OCI-LY7 (cell line): ENCODE data around the gene CALM1.

Source experiments
- EZH2phosphoT487 ChIP-seq: fragments of 200-600 bp; sonication (generic); IDR thresholded peaks from 2 replicates; pipeline ENCODE4 v1.6.1; 2018; ENCODE audit warnings: low read depth, borderline replicate concordance, mild to moderate bottlenecking, mixed run types, antibody characterized with exemption, low read length, moderate library complexity, mixed read lengths
- TF ChIP-seq, protein P1 (sequence below): fragments of 200-600 bp; sonication (generic); conservative IDR thresholded peaks from 2 replicates; pipeline ENCODE4 v1.5.1; 2014; ENCODE audit warnings: mild to moderate bottlenecking, antibody characterized with exemption, low read length, moderate library complexity, mixed read lengths

DNA sequence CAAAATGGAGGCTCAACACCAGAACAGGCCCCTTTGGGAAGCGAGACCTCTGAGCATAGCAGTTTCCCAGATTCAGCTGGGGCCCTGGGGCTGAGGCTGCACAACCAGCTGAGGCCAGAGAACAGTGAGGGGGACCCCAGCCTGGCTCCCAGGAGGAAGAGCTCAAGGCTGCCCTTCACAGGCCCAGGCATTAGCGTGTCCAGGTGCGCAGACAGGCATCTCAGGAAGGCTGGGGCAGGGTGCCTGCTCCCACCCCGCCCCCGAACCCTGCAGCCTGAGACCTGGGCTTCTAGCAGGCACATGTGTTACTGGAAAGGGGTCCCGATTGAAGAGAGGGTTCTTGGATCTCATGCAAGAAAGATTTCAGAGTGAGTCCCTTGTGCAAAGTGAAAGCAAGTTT, 27.2 kb downstream of the CALM1 start:
- TF ChIP-seq, protein P1, sequence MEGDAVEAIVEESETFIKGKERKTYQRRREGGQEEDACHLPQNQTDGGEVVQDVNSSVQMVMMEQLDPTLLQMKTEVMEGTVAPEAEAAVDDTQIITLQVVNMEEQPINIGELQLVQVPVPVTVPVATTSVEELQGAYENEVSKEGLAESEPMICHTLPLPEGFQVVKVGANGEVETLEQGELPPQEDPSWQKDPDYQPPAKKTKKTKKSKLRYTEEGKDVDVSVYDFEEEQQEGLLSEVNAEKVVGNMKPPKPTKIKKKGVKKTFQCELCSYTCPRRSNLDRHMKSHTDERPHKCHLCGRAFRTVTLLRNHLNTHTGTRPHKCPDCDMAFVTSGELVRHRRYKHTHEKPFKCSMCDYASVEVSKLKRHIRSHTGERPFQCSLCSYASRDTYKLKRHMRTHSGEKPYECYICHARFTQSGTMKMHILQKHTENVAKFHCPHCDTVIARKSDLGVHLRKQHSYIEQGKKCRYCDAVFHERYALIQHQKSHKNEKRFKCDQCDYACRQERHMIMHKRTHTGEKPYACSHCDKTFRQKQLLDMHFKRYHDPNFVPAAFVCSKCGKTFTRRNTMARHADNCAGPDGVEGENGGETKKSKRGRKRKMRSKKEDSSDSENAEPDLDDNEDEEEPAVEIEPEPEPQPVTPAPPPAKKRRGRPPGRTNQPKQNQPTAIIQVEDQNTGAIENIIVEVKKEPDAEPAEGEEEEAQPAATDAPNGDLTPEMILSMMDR = no peak
- no peak for TF ChIP-seq EZH2phosphoT487
